NCI-H2196 (cell line): ENCODE data around the gene PHF5A.

Experiments used
- DNase-seq: peaks from one replicate; lab custom pipeline; 2025; ENCODE audit not compliant: unreplicated experiment; lab: John Stamatoyannopoulos, UW

The PHF5A gene

GRCh38 chr22:41417622-41418390 is 50.7 kb downstream of the PHF5A start:
- peak; percentile 88 for DNase-seq

GRCh38 chr22:41415554-41415953 is 52.9 kb downstream of the PHF5A start:
- no peak for DNase-seq

DNA sequence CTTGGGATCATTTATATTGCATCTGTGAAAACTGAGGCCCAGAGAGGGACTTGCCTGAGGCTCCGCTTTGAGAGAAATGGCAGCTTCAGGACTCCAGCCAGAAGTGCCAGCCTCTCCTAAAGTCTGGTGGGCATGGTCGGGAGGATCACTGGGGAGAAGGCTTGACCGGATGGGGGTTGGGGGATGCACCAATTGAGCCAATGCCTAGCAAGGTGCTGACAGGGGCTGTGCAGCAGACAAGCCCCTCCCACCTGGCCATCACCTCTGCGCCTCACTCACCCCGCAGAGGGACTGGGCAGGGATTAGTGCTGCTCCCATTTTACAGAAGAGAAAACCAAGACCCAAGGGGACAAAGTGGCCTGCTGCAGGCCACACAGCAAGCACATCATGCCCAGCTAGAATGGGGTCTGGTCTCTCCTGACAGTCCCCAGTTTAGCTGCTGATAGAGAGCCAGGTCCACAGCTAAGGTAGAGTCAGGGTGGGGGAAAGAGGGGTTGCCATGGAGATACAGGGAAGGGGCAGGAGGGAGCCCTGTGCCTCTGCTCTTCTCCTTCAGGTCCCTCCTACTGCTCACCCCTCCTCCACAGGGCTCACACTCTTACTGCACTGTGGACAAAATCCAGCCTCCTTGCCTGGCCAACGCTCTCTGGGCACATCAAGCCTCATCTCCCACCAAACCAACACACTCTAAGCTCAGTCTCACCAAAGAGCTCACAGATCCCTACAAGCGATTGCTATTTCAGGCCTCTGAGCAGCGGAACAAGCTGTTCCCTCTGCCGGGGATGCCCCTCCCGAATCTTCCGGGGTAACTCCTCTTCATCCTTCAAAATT is 57.3 kb downstream of the PHF5A start:
- no peak for DNase-seq

GRCh38 chr22:41410311-41410751 is 58.2 kb downstream of the PHF5A start:
- no peak for DNase-seq
